NB4 (cell line): ENCODE results near the gene SPAG4.

ENCODE experiments used
- DNase-seq: peaks from one replicate; pipeline ENCODE4 v3.0.0; 2010; ENCODE audit warnings: low read depth
- H3K4me3 ChIP-seq: one replicate; pipeline ENCODE4 v1.5.1; 2011; ENCODE audit warnings: mild to moderate bottlenecking, low read depth, low read length, moderate library complexity
- MYC ChIP-seq: IDR thresholded peaks from 2 replicates; pipeline ENCODE4 v1.6.1; 2011; ENCODE audit warnings: low read depth, low read length
- POLR2A ChIP-seq: IDR thresholded peaks from 2 replicates; pipeline ENCODE4 v1.6.1; 2011; ENCODE audit warnings: mild to moderate bottlenecking; ENCODE audit not compliant: insufficient read length; ENCODE audit errors: extremely low read depth
- TF ChIP-seq, protein P1 (sequence below): IDR thresholded peaks from 2 replicates; pipeline ENCODE4 v1.6.1; 2011; ENCODE audit warnings: low read depth, low read length
- TF ChIP-seq, protein P2 (sequence below): IDR thresholded peaks from one replicate; pipeline ENCODE4 v1.5.1; 2012; ENCODE audit warnings: low read depth, low read length

SPAG4 gene

GRCh38 chr20:35632539-35633115 is 17.0 kb downstream of the SPAG4 start:
- TF ChIP-seq MYC (no peak), POLR2A (no peak)
- TF ChIP-seq, protein P1, sequence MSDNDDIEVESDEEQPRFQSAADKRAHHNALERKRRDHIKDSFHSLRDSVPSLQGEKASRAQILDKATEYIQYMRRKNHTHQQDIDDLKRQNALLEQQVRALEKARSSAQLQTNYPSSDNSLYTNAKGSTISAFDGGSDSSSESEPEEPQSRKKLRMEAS, result no peak
- TF ChIP-seq, protein P2, sequence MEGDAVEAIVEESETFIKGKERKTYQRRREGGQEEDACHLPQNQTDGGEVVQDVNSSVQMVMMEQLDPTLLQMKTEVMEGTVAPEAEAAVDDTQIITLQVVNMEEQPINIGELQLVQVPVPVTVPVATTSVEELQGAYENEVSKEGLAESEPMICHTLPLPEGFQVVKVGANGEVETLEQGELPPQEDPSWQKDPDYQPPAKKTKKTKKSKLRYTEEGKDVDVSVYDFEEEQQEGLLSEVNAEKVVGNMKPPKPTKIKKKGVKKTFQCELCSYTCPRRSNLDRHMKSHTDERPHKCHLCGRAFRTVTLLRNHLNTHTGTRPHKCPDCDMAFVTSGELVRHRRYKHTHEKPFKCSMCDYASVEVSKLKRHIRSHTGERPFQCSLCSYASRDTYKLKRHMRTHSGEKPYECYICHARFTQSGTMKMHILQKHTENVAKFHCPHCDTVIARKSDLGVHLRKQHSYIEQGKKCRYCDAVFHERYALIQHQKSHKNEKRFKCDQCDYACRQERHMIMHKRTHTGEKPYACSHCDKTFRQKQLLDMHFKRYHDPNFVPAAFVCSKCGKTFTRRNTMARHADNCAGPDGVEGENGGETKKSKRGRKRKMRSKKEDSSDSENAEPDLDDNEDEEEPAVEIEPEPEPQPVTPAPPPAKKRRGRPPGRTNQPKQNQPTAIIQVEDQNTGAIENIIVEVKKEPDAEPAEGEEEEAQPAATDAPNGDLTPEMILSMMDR, result no peak
- H3K4me3 ChIP-seq, result no peak overlapping the region
- DNase-seq, result no peak

- H3K4me3 ChIP-seq, result no peak overlapping the region
- DNase-seq, result no peak
- TF ChIP-seq, protein P2, result no peak
- TF ChIP-seq MYC (no peak), POLR2A (no peak)
- TF ChIP-seq, protein P1, result no peak
These were observed 20.0 kb downstream of the SPAG4 start for GRCh38 chr20:35635652-35636051.

DNA sequence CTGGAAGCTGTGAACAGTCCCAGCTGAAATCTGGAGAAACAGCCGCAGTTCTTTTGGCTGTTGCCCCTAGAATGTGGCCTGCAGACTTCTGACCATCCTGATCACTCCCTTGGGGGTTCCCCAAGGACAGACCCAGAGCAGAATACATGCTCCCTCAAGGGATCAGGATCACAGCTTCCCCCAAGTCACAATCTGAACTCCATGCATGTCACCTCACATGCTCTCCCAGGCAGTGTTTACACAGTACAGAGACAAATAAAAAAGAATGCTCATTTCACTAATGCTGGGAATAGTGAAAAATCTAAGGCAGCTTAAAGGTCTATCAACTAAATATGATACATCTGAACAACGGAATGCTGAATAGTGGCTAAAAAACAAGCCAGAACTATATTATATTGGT is 20.5 kb downstream of the SPAG4 start:
- TF ChIP-seq POLR2A (no peak), MYC (no peak)
- TF ChIP-seq, protein P1, result no peak
- TF ChIP-seq, protein P2, result no peak
- H3K4me3 ChIP-seq, result no peak overlapping the region
- no peak for DNase-seq

DNA sequence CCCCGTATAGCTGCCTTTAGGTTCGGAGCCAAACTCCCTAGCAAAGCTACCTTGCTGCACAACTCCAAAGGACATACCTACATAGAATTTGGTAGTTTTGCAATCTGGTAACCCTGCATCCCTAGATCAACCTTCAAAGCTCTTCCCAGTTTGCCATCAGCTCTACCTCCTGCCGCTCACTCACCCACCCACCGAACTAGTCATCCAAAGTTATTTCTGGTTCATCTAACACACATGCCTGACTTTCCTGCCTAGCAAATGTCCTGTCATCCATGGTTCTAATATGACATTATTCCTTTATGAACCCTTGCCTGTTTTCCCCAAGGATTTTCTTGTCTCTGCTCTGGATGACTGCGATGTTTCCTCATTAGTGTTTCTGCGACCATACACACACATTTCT is 21.6 kb downstream of the SPAG4 start:
- no peak for DNase-seq
- H3K4me3 ChIP-seq, result no peak overlapping the region
- TF ChIP-seq, protein P2, result no peak
- TF ChIP-seq, protein P1, result no peak
- TF ChIP-seq MYC (no peak), POLR2A (no peak)

- H3K4me3 ChIP-seq, result no peak overlapping the region
- TF ChIP-seq, protein P1, result no peak
- TF ChIP-seq, protein P2, result no peak
- TF ChIP-seq POLR2A, result no peak
- TF ChIP-seq MYC, result no peak
- no peak for DNase-seq
These were observed 23.1 kb downstream of the SPAG4 start for GRCh38 chr20:35638751-35639150.

- TF ChIP-seq, protein P1, result no peak
- TF ChIP-seq, protein P2, result no peak
- TF ChIP-seq POLR2A, result no peak
- TF ChIP-seq MYC, result no peak
- no peak overlapping the region for H3K4me3 ChIP-seq
- no peak for DNase-seq
These were observed 25.1 kb downstream of the SPAG4 start for GRCh38 chr20:35640724-35641123.
